DMS53 treated with DMSO at 0.1 percent for 48 hours (cell line): ENCODE data around the gene CRB3.
"Not testable (repeated sequence)": the region's sequence is repeated elsewhere in the genome, so short reads cannot be mapped to it uniquely, and the experiment has no call there.

Experiments
- DNase-seq: peaks from one replicate; lab custom pipeline; 2025; ENCODE audit not compliant: unreplicated experiment; lab: John Stamatoyannopoulos, UW

The CRB3 gene

GRCh38 chr19:6490134-6490533, 26.1 kb downstream of the CRB3 start:
- no peak for DNase-seq

GRCh38 chr19:6491802-6492592, 27.9 kb downstream of the CRB3 start:
- DNase-seq = no peak

GRCh38 chr19:6494438-6495036, 30.5 kb downstream of the CRB3 start:
- DNase-seq = no peak

DNA sequence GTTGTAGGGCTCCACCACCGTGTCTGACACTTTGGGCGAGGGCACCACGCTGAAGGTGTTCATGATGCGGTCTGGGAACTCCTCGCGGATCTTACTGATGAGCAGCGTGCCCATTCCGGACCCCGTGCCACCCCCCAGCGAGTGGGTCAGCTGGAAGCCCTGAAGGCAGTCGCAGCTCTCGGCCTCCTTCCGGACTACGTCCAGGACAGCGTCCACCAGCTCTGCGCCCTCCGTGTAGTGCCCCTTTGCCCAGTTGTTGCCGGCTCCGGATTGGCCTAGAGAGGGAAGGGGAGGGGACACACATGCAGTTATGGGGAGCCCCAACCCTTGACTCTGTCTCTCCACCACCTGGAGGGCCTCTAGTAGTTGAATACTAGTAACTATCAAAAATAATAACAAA, 31.9 kb downstream of the CRB3 start:
- DNase-seq = no peak

DNA sequence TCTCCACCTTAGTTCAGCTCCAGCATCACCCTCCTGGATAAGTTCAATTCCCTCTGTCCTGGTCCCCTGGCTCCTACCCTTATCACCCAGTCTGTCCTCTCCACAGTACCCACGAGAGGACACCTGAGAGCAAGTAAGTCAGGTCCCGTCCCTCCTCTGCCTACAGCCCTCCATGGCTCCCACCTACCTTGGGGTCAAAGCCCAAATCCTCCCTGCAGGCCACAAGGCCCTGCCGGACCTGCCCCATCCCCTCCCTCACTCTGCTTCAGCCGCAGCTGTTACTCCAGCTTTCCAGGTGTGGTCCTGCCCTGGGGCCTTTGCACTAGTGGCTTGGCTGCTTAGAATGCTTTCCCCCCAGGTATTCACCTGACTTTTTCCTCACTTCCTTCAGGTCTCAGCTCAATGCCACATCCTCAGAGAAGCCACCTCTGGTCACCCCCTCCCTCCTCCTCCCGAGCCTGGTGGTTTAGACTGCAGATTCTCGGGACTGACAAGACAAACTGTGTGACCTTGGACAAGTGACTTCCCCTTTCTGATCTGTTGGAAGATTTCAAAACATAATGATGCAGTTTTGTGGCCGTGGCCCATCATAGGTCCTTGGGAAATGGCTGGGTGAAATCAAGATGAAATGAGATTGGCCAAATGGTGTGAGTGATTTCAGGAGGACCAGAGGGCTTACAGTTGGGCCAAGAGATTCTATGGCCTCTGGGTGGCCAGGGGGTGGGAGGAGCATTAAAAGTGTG, 34.4 kb downstream of the CRB3 start:
- DNase-seq = no peak

DNA sequence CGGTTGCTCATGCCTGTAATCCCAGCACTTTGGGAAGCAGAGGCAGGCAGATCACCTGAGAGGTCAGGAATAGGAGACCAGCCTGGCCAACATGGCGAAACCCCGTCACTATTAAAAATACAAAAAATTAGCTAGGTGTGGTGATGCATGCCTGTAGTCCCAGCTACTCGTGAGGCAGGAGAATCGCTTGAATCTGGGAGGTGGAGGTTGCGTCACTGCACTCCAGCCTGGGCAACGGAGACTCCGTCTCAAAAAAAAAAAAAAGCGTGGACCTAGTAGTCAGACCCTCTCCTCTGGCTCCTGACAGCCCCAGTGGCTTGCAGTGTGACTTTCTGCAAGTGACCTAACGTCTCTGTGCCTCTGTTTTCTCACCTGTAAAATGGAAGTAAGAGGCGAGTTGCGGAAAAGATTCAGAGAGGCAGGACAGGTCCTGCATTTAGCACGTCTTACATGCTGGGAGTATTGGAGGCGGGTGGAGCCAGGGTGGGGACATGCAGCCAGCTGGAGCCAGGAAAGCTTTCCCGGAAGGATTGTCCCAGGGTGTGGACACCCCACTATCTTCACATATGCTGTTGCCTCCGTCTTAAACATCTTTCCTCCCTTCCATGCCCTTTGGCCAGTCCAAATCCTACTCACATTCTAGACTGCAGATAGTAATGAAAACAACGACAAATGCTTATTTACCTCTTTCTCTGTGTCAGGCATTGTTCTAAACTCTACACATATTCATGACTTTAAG, 35.1 kb downstream of the CRB3 start:
- no peak for DNase-seq

DNA sequence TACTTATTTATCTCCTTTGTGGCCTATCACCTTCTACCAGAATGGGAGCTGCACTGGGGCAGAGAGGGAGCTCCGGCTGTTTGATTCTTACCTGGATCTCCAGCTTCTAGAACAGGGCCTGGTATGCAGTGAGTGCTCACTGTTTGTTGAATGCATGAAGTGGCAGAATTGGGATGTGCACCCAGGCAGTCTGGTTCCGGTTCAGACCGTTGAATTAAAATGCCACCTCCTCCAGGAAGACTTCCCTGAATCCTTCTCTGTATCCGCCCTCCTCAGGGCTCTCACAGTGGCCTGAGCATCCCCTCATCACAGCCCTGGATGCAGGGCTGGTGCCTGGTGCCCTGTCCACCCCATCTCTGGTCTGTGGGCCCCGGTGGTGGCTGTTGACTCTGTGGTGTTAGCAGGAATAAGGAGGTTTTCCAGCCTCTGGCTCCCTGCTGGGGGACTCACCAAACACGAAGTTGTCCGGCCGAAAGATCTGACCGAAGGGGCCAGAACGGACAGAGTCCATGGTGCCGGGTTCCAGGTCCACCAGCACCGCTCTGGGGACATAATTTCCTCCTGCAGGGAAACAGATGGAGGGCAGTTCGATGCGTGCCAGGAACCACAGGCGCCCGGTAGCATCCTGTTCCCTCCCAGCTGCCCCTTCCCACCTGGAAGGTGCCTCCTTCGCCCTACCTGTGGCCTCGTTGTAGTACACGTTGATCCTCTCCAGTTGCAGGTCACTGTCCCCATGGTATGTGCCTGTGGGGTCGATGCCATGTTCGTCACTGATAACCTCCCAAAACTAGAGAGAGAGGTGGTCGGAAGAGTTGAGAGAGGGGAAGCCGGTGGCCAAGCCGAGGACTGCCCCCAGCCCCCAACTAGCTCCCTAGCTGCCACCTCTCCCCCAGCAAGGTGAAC, 37.0 kb downstream of the CRB3 start:
- no peak for DNase-seq

DNA sequence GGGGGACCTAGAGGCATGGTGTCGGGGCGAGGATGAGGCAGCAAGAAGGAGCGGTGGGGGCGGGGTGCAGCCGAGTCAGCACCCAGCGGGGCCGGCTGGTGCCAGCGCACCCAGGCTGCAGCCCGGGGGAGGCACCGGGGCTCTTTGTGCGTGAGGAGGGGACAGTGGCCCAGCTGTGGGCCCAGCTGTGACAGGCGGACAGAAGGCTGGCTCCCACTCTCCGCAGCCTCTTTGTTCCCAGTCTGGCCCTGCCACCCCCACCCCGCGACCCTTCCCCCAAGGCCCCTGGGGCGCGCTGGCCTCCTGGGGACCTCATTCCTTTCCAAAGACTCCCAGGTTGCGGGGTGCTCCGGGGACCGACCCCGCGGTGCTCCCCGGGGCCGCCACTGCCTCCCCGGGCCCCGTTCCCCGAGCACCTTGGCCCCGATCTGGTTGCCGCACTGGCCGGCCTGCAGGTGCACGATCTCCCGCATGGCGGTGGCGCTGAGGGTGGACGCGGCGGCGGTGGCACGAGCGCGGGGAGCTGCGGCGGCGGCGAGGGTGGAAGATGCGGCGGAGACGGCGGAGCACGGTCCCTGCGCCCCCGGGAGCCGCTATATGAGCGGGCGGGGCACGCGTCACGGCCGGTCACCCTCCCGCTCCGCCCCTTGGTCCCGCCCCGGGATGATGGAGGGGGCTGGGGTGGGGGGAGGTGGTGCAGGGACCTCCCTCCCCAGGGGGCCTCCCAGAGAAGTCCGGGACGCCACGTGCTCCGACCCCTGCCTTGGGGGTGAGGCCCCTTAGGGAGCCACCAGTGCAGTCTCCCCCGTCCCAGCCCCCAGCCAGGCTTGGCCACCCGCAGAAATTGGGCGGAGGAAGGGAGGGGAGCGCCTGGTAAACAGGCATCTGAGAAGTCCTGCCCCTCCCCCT, 37.9 kb downstream of the CRB3 start, which contains the start of gene TUBB4A:
TUBB4A (minus strand) TSS at position 570 of the 909 bp plus-strand sequence; CDS start at position 473, 97 bp downstream.
- no peak for DNase-seq

GRCh38 chr19:6503407-6504201, 39.5 kb downstream of the CRB3 start:
- DNase-seq = no peak

DNA sequence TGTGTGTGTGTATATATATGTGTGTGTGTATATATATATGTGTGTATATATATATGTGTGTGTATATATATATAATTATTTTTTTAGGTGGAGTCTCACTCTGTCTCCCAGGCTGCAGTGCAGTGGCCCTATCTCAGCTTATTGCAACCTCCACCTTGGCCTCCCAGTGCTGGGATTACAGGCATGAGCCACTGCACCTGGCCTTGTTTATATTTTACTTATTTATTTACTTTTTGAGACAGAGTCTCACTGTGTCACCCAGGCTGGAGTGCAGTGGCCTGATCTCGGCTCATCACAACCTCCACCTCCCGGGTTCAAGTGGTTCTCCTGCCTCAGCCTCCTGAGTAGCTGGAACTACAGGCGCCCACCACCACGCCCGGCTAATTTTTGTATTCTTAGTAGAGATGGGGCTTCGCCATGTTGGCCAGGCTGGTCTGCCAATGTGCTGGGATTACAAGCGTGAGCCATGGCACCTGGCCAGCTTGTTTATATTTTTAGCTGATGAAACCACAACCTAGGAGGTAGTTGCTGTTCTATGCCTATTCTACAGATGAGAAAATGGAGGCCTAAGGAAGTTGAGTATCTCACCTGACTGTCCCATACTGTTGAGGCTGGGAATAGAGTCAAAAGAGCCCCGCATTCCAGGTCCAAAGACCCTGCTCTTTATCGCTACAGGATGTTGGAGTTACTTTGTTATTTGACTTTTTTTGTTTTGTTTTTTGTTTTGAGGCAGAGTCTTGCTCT, 44.1 kb downstream of the CRB3 start:
- DNase-seq = not testable (repeated sequence)

DNA sequence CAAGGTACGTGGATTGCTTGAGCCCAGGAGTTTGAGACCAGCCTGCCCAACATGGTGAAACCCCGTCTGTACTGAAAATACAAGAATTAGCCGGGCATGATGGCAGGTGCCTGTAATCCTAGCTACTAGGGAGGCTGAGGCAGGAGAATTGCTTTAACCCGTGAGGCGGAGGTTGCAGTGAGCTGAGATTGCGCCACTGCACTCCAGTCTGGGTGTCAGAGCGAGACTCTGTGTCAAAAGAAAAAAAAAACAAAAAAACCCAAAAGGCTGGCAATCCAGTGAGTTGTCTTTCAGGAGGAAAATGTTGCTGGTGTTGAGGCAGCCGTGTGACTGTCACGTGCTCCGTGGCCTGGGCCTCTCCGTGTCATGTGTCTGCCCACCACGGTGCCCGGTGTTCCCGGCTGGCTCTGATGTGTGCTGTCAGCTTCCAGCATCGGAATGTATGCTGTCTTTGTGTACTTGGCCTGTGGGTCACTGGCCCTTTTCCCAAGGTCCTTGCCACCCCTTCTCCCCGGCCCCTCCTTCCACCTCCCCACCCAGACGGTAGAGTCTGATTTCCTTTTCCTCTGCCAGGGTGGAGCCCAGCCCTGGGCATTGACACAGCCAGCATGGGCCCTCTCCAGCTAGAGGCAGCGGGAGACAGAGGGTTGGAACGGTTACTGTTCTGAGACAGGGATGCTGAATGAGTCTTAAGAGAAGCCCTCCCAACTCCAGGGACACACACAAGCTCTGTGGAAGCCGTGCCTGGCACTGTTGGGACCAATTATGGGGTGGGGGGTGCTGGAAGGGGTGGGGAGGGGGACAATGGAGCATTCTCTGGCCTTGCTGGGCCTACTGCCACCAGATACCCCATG, 45.3 kb downstream of the CRB3 start:
- no peak for DNase-seq

- DNase-seq = no peak
These were observed 46.5 kb downstream of the CRB3 start for GRCh38 chr19:6510618-6511017.

DNA sequence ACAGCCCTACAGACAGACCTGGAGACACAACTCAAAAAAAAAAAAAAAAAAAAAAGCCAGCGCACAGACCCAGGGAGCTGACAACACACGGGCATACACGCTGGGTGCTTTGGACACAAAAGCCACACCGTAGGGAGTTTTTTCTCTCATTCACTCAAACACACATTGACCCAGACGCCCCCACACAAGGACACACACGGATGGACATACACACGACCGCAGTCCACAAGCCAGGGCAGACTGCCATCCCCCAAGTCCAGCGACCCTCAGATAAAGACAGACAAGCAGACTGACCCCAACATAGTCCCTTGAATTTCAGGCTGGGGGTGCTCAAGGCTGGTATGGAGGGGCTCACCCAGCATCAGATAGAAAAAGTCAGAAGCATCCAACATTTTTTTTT, 50.0 kb downstream of the CRB3 start:
- no peak for DNase-seq

GRCh38 chr19:6514926-6515544, 51.0 kb downstream of the CRB3 start:
- DNase-seq = no peak

DNA sequence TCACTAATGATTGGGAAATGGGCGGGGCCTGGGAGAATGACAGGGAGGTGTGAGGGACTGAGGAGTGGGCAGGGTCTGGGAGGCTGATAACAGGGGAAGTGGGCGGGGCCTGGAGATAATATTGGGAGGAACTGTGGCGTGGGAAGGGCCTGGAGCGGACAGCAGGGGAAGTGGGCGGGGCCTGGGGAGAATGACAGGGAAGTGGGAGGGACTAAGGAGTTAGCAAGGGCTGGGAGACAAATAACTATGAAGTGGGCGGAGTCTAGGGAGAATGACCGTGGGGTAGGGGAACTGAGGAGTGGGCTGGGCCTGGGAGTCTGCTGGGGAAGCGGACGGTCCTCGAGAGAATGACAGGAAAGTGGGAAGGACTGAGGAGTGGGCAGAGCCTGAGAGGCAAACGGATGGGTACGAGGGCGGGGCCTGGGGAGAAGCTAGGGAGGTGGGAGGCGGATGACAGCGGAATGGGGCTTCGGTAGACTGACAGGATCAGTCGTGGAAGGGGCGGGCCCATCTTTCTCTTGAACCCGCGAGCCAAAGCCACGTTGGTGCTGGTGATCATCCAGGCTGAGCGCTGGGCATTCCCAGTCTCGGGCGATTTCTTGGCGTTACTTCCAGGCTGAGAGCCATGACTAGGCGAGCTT, 52.1 kb downstream of the CRB3 start:
- DNase-seq = peak; percentile 44
